ENCODE data around the gene MAD1L1.

GRCh38 chr7:1971946-1972654 is 260.6 kb downstream of the MAD1L1 start:
- TF ChIP-seq RNF2 (conservative IDR thresholded peaks at IDR 0.05; ENCODE audit: low read depth) (no peak), NONO (IDR thresholded peaks at IDR 0.05) (no peak), NONO (CRISPR knock-in tag; conservative IDR thresholded peaks at IDR 0.05) (no peak), ZBTB2 (CRISPR knock-in tag; IDR thresholded peaks at IDR 0.05; ENCODE audit: low read depth) (no peak), JUN (CRISPR knock-in tag; IDR thresholded peaks at IDR 0.05) (no peak), RCOR2 (CRISPR knock-in tag; IDR thresholded peaks at IDR 0.05) (no peak), ELK4 (CRISPR knock-in tag; IDR thresholded peaks at IDR 0.05; ENCODE audit: borderline replicate concordance) (no peak), SP2 (CRISPR knock-in tag; IDR thresholded peaks at IDR 0.05) (no peak), JUND (CRISPR knock-in tag; IDR thresholded peaks at IDR 0.05) (no peak), FOXM1 (CRISPR knock-in tag; IDR thresholded peaks at IDR 0.05) (no peak), IKZF5 (CRISPR knock-in tag; IDR thresholded peaks at IDR 0.05) (no peak), RFX5 (IDR thresholded peaks at IDR 0.05; ENCODE audit: low read depth, low read length) (no peak), MAFK (conservative IDR thresholded peaks at IDR 0.05 in 1 of 2, IDR thresholded peaks at IDR 0.05 in 1 of 2; ENCODE audit: low read length in 2 of 2) (no peak), POLR2A (IDR thresholded peaks at IDR 0.05; ENCODE audit: insufficient read depth in 1 of 2, low read depth in 2 of 2, low read length in 2 of 2) (no peak), DZIP1 (CRISPR knock-in tag; IDR thresholded peaks at IDR 0.05) (no peak)

Measured in HepG2 (cell line).